ENCODE results near the gene MTX3.

The MTX3 gene

GRCh38 chr5:79983618-79984017 is 7.4 kb downstream of the MTX3 start:
- DNase-seq (ENCODE audit: low spot score) = no peak

- DNase-seq (ENCODE audit: low spot score) = no peak
Measured at GRCh38 chr5:79982136-79982535, 8.9 kb downstream of the MTX3 start.

DNA sequence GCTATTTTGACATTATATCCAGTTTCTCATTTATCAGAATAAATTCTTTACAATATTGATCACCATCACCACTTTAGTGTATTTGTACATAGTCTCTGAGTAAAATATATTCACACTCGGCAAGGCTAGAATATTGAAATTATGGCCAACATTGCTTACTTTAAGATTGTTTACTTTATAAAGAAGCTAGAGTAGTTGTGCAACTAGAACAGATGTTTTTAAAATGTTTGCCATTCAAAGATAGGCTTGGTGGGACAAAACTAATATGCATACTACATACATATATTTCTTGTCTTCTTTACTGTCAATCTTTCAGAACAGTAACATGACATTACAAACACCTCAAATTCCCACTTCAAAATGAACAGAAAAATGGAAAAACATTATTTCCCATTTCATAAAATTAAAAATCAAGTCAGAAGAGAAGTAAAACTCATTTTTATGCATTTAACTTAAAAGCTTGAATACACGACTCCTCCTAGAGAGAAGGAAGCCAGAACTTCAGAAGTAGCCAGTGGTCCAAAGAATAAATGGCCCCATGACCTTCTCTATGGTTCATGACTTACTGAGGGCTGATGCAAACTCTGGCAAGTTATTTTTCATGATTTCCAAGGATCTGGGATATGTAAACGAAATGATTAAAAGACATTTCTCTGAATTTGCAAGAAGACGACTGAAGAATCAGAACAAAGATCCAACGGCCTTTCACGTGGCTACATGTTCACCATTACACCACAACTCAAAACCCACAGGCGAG is 14.1 kb downstream of the MTX3 start:
- no peak for DNase-seq (ENCODE audit: low spot score)

GRCh38 chr5:79975422-79975821 is 15.6 kb downstream of the MTX3 start:
- DNase-seq (ENCODE audit: low spot score) = no peak

DNA sequence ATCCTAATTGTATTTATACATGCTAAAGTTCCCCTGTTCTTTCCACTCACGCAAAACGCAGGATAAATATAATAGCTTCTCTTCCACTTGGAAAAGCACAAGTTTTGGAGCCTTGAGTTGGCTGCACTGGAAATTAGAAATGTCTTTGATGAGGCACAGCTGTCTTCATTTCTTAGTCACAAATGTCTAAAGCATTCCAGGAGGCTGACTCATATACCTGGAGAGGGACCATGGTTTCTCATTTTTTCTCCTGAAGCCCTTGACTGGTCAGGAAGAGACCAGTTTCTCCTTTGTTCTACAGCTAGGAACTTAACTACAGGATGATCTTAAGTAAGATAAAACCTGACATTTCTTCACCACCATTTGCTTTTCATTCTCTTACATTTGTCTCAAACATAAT is 16.2 kb downstream of the MTX3 start:
- DNase-seq (ENCODE audit: low spot score) = no peak

- no peak for DNase-seq (ENCODE audit: low spot score)
Measured at GRCh38 chr5:79973996-79974395, 17.1 kb downstream of the MTX3 start.

- no peak for DNase-seq (ENCODE audit: low spot score)
Measured at GRCh38 chr5:79973511-79973910, 17.6 kb downstream of the MTX3 start.

DNA sequence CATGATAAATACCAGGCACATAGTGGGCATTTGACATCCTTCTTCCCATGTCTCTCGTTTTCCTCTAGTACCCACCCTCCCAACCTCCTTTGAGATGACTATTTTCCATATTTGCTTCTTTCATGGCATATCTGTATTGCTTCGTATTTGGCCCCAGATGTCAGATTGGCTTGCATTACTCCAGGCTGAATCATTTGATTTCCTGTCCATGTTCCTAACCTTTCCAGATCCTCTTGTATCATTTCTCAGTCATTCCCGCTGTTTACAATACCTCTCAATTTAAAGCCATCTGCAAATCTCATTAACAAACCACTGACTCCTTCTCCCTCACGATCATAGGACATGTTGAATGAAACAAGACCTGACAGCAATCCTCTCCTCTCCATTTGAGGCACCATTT is 19.9 kb downstream of the MTX3 start:
- no peak for DNase-seq (ENCODE audit: low spot score)

DNA sequence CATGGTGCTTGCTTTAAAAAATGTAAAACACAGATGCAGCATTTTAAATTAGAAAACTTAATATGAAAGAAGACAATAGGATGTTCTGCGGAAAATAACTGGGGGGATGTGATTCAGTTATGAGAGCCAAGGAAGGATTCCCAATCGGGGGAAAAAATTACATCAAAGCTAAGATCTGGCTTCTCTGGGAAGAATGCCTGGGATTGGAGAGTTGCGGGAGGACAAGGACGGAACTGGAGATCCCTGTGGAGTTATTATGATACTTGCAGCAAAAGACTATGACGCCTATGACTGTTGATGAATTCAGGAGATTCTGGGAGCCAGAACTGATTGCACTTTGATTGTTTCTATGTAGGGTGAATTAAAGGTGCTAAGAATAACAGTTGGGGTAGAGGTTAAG is 24.6 kb downstream of the MTX3 start:
- no peak for DNase-seq (ENCODE audit: low spot score)

GRCh38 chr5:79964136-79964535 is 26.9 kb downstream of the MTX3 start:
- DNase-seq (ENCODE audit: low spot score) = no peak

GRCh38 chr5:79963261-79964061 is 27.6 kb downstream of the MTX3 start:
- DNase-seq (ENCODE audit: low spot score) = no peak

DNA sequence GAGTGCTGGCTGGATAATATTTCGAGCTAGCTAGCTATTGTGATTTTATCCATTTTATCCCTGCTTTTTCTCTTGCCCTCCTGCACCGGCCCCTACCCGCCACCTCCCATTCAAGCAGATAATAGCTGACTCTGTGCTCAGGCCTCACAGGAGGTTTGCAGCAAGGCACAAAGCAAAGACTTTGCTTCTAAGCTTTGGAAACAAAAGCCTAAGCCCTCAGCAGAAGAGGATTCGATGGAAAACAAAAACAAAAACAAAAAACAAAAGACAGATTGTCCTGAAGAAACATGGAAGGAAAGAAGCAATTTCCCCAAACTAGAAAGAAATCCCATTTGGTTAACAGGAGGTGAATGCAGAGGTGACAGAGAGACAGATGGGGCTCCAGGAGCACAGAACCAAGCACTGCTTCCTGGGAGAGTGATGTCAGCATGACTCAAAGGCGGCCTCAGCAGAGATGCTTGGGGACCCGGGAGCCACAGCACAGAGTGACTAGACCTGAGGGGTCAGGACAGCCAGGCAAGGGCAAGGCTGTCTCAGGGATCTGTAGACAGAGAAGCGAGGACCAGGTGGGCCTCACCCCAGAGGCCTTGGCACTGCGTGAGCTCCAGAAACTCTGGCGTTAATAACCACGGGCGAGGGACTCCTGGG is 28.4 kb downstream of the MTX3 start:
- DNase-seq (ENCODE audit: low spot score) = peak; percentile 32

DNA sequence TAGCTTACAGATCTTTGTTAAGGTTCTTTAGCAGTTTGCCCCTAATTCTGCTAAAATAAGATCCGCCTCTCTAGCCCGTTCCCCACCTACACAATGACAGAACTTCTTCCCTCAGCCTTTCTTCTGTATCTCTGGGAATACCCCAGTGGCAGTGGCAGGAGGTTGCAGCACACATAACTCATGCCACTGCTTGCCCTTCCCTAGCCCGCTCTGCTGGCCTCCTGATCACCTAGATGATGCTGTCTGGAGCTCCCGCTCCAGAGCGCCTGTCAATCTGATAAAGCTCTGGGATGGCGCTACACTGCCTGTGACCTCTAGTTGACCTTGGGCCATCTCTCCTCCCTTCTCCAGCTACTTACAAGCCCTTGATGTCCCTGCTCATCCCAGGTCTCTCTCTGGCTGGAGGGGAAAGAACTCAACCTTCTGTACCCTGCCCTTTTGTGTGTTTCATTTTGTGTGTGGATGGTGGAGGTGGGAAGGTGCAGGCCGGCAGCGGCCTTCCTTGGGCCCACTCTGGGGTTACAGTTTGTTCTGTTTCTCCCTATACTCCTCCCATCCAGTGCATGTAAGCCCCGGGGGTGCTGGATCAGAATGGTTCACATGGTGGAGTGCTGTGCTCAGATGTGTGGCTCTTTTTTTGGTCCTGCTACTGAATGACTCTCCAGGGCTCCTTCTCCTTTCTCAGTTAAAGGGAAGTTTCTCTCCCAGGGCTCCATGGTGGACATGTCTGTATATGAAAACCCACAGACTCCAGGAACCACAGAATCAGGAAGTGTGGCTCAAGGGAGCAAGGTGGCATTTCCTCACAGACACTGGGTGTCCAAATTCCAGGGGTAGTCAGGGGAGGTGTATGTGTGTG is 29.1 kb downstream of the MTX3 start:
- DNase-seq (ENCODE audit: low spot score) = peak; percentile 91

DNA sequence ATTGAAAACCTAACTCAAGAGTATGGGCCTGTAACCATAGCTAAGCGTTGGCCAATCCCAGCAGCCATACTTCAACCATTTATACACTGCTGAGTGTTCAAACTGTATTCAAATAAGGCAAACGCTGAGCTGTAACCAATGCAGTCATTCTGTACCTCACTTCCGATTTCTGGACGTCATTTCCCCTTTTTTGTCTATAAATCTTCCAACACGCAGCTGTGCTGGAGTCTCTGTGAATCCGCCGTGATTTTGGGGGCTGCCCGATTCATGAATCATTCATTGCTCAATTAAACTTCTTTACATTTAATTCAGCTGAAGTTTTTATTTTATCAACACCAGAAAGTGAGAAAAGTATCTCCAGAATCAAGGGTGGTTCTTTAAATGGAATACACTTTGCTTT is 31.7 kb downstream of the MTX3 start:
- no peak for DNase-seq (ENCODE audit: low spot score)

- no peak for DNase-seq (ENCODE audit: low spot score)
Measured at GRCh38 chr5:79955941-79956670, 35.0 kb downstream of the MTX3 start.

GRCh38 chr5:79955356-79955895 is 35.6 kb downstream of the MTX3 start:
- DNase-seq (ENCODE audit: low spot score) = no peak

DNA sequence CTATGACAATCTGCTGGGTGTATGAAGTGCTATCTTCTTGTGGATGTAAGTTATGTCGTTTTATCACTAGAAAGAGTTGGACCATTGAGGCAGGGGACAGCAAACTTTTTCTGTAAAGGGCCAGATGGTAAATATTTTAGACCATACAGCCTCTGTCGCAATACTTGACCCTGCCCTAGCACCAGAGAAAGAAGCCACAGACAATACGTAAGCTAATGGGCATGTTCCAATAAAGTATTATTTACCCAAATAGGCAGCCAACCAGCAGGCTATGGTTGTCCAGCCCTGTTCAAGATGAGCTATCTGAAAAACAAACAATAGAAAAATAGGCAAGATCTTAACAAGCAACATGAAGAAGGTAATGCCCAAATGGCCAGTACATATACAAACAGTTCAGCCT is 36.4 kb downstream of the MTX3 start:
- no peak for DNase-seq (ENCODE audit: low spot score)

GRCh38 chr5:79947567-79947966 is 43.5 kb downstream of the MTX3 start:
- no peak for DNase-seq (ENCODE audit: low spot score)

DNA sequence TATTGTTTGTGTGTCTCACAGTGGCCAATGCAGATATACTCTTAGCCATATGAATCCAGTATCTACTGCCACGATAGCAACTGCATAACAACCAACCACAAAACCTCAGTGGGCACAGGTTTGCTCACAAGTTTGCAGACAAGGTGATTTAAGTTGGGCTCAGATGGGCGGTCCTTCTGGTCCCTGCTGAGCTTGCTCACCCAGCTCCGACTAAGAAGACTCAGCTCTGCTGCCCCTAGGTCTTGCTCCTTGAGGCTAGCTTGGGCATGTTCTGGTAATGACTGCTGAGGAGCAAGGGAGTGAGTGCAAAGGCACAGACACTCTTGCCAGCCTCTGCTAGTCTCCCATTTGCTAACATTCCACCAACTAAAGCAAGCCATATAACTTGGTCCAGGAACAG is 52.6 kb downstream of the MTX3 start:
- no peak for DNase-seq (ENCODE audit: low spot score)

GRCh38 chr5:79936646-79937216 is 54.3 kb downstream of the MTX3 start:
- no peak for DNase-seq (ENCODE audit: low spot score)

Measured in SK-N-DZ (cell line).